Measurements from ENCODE around the gene ATPAF1. TPM values are rescaled to one million over a fixed set of nuclear protein-coding genes. Genes with fewer than 3 reads are reported as not detected.

The ATPAF1 gene
- total and polyA plus RNA-seq, 9 of the 15 experiments (the other 6 are each of a cell fraction or from before 2014, with no cell fraction given): 6.3 to 56.2 (median 27.4) TPM

GRCh38 chr1:46642115-46642680 is 26.0 kb downstream of the ATPAF1 start (continued):
- 0 out of 2 replicates have a peak, but pooled peaks have one; percentile 1 for TF ChIP-seq ZNF449 (CRISPR knock-in tag; IDR thresholded peaks at IDR 0.05)
- peak; percentile 32; the same call in 1 of the 2 replicates for TF ChIP-seq HMBOX1 (IDR thresholded peaks at IDR 0.05)
- no peak for TF ChIP-seq PREB (CRISPR knock-in tag; IDR thresholded peaks at IDR 0.05)
- TF ChIP-seq ZBTB17 (CRISPR knock-in tag; IDR thresholded peaks at IDR 0.05): 0 out of 2 replicates have a peak, but pooled peaks have one; percentile 24
- no peak for TF ChIP-seq KAT7 (CRISPR knock-in tag; IDR thresholded peaks at IDR 0.05; ENCODE audit: borderline replicate concordance)
- no peak for TF ChIP-seq SMAD3 (CRISPR knock-in tag; conservative IDR thresholded peaks at IDR 0.05)

GRCh38 chr1:46639547-46639946 is 28.6 kb downstream of the ATPAF1 start:
- DNase-seq (ENCODE audit: extremely low read depth in 1 of 4, low spot score in 3 of 4) (no peak), ATAC-seq (no peak), FAIRE-seq (no peak)
- H3K27ac ChIP-seq (ENCODE audit: extremely low read depth, low read depth, low read length): no peak overlapping the region
- H2AFZ ChIP-seq (ENCODE audit: low read depth, low read length): no peak overlapping the region
- no peaks in the 10 kb centered on the region for H3K79me2 ChIP-seq (ENCODE audit: control insufficient read depth, insufficient read depth, low read length)
- intact Hi-C loops (cut with micrococcal nuclease) (no loop called here), in situ Hi-C loops (cut with MboI) (no loop called here)
- H3K9ac ChIP-seq (ENCODE audit: insufficient read depth in 1 of 2, low read depth in 2 of 2, low read length in 2 of 2): no peak overlapping the region
- peaks cover 0 to 16% of the 10 kb centered on the region in 2 experiments; a peak in 3 of 5 replicates for H3K4me1 ChIP-seq (replicated peaks in 1 of 2; ENCODE audit: control insufficient read depth in 2 of 2, insufficient read depth in 2 of 2, low read length in 2 of 2)
- WGBS (ENCODE audit: insufficient coverage, low coverage, missing lambda C conversion rate): 35% methylated on average over 1 of the region's 1 CpG
- H3K4me3 ChIP-seq: no peak overlapping the region
- POLR2A ChIA-PET: no interaction called here
- H3K9me3 ChIP-seq (replicated peaks; ENCODE audit: control insufficient read depth, insufficient read depth, low read depth, low read length): no peaks in the 10 kb centered on the region
- H3K4me2 ChIP-seq (ENCODE audit: insufficient read depth, low read length): no peak overlapping the region
- no peaks in the 10 kb centered on the region for H3K9me1 ChIP-seq (ENCODE audit: control insufficient read depth, insufficient read depth, low read length)
- BruUV-seq (replicated peaks): no TSS peak
- CTCF ChIA-PET (ENCODE audit: low intra/inter-chr PET ratio): no interaction called here
- no peaks in the 10 kb centered on the region for H3K27me3 ChIP-seq (ENCODE audit: control insufficient read depth in 2 of 2, insufficient read depth in 2 of 2, low read length in 2 of 2)
- peaks cover 10% of the 10 kb centered on the region for H3K36me3 ChIP-seq (ENCODE audit: control insufficient read depth, insufficient read depth, low read length)
- H4K20me1 ChIP-seq (replicated peaks; ENCODE audit: control insufficient read depth, insufficient read depth, low read length): no peaks in the 10 kb centered on the region
- TF ChIP-seq BRCA1 (IDR thresholded peaks at IDR 0.05): no peak
- TF ChIP-seq BRCA1 (CRISPR knock-in tag; IDR thresholded peaks at IDR 0.05): no peak
- no peak for TF ChIP-seq ATF6 (CRISPR knock-in tag; IDR thresholded peaks at IDR 0.05)
- no peak for TF ChIP-seq NR1H2 (CRISPR knock-in tag; IDR thresholded peaks at IDR 0.05)
- TF ChIP-seq HSF4 (CRISPR knock-in tag; IDR thresholded peaks at IDR 0.05; ENCODE audit: borderline replicate concordance): no peak
- no peak for TF ChIP-seq E2F6 (IDR thresholded peaks at IDR 0.05; ENCODE audit: borderline replicate concordance in 1 of 2, extremely low read depth in 1 of 2, insufficient read depth in 1 of 2, insufficient read length in 1 of 2, low read depth in 1 of 2, low read length in 1 of 2, poor library complexity in 1 of 2, severe bottlenecking in 1 of 2)

All from K562 (cell line).